Astrocyte of the hippocampus (primary cell): ENCODE results near the gene DNAH3.

Experiments
- DNase-seq: peaks from one replicate; pipeline ENCODE4 v3.0.0; 2011; ENCODE audit warnings: low read depth, low spot score

The DNAH3 gene

GRCh38 chr16:20906341-20907255, 244.0 kb downstream of the DNAH3 start:
- DNase-seq = peak; percentile 88

GRCh38 chr16:20905576-20905975, 245.1 kb downstream of the DNAH3 start:
- DNase-seq = no peak

- peak; percentile 86 for DNase-seq
These were observed 246.1 kb downstream of the DNAH3 start for GRCh38 chr16:20904507-20905081.

- no peak for DNase-seq
These were observed 246.6 kb downstream of the DNAH3 start for GRCh38 chr16:20903899-20904506.

- DNase-seq = no peak
These were observed 247.3 kb downstream of the DNAH3 start for GRCh38 chr16:20903116-20903898.

- no peak for DNase-seq
These were observed 248.2 kb downstream of the DNAH3 start for GRCh38 chr16:20902426-20902825.

GRCh38 chr16:20901436-20902112, 249.1 kb downstream of the DNAH3 start:
- DNase-seq = peak; percentile 67

GRCh38 chr16:20901068-20901435, 249.6 kb downstream of the DNAH3 start:
- no peak for DNase-seq

- peak; percentile 100 for DNase-seq
These were observed 250.2 kb downstream of the DNAH3 start, which contains the start of the genes DCUN1D3 and LYRM1 for GRCh38 chr16:20900299-20901067. TSS of gene DCUN1D3 (minus strand) at chr16:20900358. CDS start at chr16:20862538, 37,820 bp downstream. TSS of gene LYRM1 (plus strand) at chr16:20900771. CDS start at chr16:20915556, 14,785 bp downstream.

- DNase-seq = peak; percentile 60
These were observed 251.0 kb downstream of the DNAH3 start for GRCh38 chr16:20899477-20900298.

GRCh38 chr16:20899071-20899470, 251.6 kb downstream of the DNAH3 start:
- DNase-seq = peak; percentile 82

GRCh38 chr16:20897922-20898321, 252.7 kb downstream of the DNAH3 start:
- no peak for DNase-seq

- DNase-seq = no peak
These were observed 253.3 kb downstream of the DNAH3 start for GRCh38 chr16:20897253-20897897.

- DNase-seq = no peak
These were observed 256.3 kb downstream of the DNAH3 start for GRCh38 chr16:20894388-20894787.

- peak; percentile 71 for DNase-seq
These were observed 260.9 kb downstream of the DNAH3 start for GRCh38 chr16:20889625-20890275.

- no peak for DNase-seq
These were observed 263.4 kb downstream of the DNAH3 start for GRCh38 chr16:20887207-20887606.

- no peak for DNase-seq
These were observed 264.3 kb downstream of the DNAH3 start for GRCh38 chr16:20886320-20886719.

- peak; percentile 77 for DNase-seq
These were observed 266.4 kb downstream of the DNAH3 start for GRCh38 chr16:20884240-20884556.
